D721Med (cell line): Measurements from ENCODE around the gene CCDC146.
"Not testable (repeated sequence)": the region's sequence is repeated elsewhere in the genome, so short reads cannot be mapped to it uniquely, and the experiment has no call there.

Experiments
- DNase-seq: peaks from one replicate; pipeline ENCODE4 v3.0.0; 2011; ENCODE audit warnings: low spot score; ENCODE audit not compliant: insufficient read length
- FAIRE-seq: peaks from 2 replicates; lab custom pipeline; 2011; peaks lifted over from hg19 to GRCh38; lab: Jason Lieb, UNC
- CTCF ChIP-seq: IDR thresholded peaks from 2 replicates; pipeline ENCODE4 v1.5.1; 2012; ENCODE audit warnings: mild to moderate bottlenecking, control low read depth; ENCODE audit not compliant: insufficient read depth; ENCODE audit errors: missing control alignments

Gene CCDC146

GRCh38 chr7:77262316-77262715 lies 139.9 kb downstream of the CCDC146 start:
- no peak for DNase-seq
- FAIRE-seq: no peak
- no peak for TF ChIP-seq CTCF

DNA sequence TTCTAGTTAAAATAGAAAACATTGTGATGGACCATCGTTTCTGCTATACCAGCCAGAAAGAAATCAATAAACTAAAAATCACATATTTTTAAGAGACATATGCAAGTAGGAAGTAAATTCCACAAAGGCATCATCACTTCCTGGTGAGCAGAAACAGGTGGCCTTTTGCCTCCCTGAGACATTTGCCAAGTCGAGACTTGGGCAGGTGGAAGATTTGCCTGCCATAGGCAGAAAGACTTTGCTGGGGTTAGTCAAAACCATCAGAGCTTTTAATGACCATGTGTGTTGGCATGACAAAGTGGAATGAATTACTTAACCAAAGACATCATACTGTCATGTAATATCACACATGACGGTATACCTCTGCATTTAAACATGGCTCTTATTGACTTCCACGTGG lies 143.3 kb downstream of the CCDC146 start:
- DNase-seq (no peak), FAIRE-seq (no peak)
- TF ChIP-seq CTCF: no peak

GRCh38 chr7:77266291-77266794 lies 143.9 kb downstream of the CCDC146 start:
- FAIRE-seq (no peak), DNase-seq (no peak)
- TF ChIP-seq CTCF: no peak

DNA sequence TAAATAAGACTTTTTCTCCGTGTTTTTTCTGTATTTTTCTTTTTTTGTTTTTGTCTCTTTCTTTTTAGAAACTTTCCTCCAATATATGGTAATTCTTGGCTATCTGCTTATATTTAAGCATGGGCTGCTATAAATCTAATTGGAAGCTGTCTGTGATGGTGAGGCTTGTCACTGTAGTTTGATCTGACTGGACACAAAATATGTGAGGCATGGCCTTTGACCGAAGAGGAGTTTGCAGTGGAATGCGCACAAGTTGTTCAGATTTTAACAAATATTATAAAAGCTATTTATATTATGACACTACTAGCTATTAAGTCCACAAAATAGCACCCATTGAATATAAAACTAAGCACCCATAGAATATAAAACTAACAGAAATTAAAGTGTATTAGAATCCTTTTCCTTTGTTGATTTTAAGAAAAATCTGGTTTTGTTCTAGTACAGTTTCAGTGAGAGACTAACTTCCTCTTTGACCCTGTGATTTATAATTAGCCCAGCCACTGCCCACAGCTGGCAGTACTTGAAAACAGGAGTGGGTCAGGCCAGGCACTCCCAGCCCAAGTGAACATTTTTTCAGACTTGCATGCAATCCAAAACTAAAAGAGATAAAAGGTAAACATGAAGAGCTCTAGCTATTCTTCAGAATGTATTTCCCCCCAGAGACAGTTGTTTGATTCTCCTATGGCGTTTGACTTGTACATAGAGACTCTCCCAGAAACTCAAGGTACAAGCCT lies 147.1 kb downstream of the CCDC146 start:
- no peak for TF ChIP-seq CTCF
- DNase-seq (no peak), FAIRE-seq (no peak)

DNA sequence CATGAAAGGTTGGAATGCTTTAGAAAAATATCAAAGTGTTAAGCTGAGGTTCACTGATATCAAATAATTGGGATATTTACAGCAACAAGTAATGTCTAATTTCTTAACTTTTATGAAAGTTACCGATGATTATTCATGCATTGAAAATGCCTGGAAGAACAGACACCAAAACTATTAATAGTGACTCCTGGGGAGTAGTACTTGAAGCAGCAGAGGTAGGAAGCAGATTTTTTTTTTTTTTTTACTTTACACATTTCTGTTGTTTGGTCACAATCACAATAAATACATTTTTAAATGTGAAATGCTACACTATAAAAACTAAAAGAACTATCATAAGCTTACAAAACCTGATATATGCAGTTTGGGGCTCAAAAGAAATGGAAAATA lies 147.7 kb downstream of the CCDC146 start:
- no peak for TF ChIP-seq CTCF
- FAIRE-seq (no peak), DNase-seq (no peak)

- FAIRE-seq: no peak
- TF ChIP-seq CTCF: no peak
- DNase-seq: no peak
Measured at GRCh38 chr7:77271766-77272165, 149.4 kb downstream of the CCDC146 start.

DNA sequence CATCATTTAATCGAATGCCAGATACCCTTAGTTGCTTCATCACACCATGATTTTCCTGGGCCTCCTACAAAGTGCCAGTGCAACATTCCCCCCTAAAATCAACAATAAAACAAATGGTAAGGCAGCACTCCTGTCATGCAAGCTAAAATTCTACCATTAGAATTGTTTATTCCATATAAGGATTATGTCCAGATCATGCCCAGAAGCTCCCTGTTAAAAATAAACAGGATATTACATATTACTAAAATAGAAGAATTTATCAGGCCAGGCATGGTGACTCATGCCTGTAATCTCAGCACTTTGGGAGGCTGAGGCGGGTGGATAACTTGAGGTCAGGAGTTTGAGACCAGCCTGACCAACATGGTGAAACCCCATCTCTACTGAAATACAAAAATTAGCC lies 153.2 kb downstream of the CCDC146 start:
- FAIRE-seq, DNase-seq: not testable (repeated sequence)
